Nucleus accumbens (tissue), 56 donors: Measurements from ENCODE around the gene REN.
A peak's percentile ranks its signal among the peaks of the same experiment; 100 is the strongest.

Experiments used
- DNase-seq, 56 donors: peaks; one replicate each; lab custom pipeline; 2025; lab: John Stamatoyannopoulos, UW

REN gene

DNA sequence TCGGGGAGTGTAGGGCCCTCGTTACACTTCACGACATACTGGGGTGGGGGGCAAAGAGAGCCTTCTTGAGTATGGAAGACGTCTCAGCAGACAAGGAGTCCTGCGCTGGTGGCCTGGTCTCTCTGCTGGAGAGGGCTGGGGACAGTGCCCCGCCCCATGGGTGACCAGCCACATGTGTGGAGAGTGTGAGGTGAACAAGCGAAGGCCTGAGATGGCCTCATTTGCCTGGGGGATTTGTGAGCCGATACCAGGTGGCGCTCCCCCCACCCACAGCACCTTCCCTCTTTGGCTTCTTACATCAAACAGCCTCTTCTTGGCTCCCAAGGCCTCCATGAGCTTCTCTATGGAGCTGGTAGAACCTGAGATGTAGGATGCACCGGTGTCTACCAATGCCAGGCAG, 10.3 kb downstream of the REN start:
- no peak for DNase-seq

DNA sequence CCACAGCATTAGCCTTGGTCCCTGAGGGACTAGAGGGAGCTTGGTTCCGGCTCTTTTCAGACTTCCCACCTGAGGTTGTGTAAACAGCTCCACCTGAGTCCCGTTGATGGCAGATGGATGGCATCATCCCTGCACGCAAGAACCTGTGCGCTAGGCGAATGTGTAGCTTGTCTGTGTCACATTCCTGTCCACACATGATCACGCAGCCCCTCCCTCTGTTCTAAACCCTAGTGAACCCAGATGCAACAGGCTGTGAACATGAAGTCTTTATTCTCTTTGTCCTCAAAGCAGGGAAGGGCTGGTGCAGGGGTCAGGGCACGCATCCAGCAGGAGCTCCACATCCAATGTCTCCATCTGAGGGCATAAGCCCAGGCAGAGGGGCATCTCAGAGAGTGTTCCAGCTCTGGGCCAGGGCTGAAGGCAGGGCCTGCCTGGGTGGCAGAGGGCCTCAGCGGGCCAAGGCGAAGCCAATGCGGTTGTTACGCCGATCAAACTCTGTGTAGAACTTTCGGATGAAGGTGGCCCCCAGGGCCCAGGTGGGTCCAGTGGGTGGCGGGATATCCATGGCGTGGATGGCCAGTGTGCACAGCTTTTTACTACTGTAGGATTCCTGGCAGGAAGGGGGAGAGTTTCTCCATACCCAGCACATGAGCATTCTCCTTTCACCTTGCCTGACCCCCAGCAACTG, 11.4 kb downstream of the REN start:
- no peak for DNase-seq

DNA sequence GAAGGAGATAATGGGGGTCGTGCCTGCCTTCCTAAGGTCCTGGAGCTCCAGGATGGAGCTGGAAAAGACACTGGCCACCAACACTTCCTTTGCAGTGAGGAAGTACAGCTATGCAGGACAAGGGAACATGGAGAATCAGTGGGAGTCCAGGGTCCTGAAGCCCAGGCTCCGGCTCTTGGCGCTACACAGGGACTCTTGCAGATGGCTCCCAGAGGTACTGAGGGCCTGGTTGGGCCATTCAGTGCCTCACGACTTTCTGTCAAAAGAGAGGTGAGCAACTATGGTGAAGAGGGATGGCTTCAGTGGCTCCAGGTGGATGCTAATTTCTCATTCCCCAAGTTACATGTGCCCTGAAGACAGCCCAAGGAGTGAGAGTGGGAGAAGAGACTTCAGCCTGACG, 12.5 kb downstream of the REN start:
- no peak for DNase-seq

DNA sequence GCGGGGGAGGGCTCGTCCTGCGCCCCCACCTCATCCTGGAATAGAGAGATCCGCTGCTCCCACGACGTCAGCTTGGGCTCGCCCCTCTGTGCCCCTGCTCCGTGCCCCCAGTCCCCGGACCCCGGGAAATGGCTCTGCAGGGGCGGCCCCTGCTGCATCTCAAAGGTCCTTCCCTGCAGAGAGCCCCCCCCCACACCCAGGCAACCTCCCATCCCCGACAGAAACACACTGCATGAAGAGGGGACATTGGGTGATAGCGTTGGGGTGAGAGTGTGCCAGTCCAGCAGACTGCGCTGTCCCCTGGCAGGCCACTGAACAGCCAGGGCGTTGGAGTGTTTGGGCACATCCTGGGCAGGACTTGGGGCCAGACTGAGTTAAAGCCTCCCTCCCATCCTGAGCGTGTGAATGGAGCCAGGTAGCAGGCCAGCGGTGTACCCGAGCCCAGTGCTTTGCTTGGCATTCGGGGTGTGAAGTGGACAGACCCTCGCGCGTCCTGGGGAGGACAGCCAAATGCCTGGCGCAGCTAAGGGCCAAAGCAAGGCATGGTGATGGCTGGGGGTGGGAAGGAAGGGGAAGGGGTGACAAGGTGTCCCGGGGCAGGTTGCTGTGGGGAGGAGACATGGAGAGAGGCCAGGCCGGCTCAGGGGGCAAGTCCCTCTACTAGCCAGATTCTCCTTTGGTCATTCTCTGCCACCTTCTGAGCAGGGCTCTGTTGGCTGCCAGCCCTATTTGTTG, 13.7 kb downstream of the REN start:
- no peak for DNase-seq

DNA sequence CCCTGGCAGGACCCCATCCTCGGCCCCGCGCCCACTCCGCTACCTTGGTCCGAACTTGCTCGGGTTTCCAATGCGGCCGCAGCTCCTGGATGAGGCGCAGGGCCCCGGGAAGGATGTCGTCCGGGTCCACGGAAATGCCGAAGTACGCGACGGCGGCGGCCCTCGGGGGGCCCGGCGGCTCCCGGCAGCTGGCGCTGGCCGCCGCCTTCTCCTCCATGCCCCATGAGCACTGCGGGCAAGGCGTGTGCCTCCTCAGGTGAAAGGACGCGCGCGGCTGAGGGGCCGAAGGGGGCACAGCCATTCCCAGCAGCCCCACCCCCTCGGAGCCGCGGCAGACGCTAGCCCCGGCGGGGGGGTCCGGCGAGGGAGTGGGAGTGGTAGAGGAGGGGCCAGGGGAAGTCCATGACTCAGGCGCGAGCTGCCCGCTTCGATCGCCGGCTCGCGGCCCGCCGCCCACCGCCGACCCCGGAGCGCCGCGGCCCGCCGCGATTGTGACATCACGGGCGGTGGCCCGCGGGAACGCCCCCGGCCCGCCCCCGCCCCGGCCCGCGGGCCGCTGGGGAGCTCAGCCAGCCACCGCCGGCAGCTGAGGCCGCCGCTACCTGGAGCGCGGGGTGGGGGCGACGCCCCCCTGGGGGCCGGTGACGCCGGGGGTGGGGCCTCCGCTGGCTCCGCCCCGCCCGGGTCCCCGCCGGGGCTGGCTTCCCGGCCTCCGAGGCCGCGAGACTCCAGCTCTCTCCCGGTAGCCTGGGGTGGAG, 14.4 kb downstream of the REN start, which contains the start of gene ETNK2:
ETNK2 (minus strand) TSS at position 493 of the 758 bp plus-strand sequence; CDS start at position 301, 192 bp downstream.
- peak in 26 of 56 donors; percentile 12 to 81 (median 36) for DNase-seq

DNA sequence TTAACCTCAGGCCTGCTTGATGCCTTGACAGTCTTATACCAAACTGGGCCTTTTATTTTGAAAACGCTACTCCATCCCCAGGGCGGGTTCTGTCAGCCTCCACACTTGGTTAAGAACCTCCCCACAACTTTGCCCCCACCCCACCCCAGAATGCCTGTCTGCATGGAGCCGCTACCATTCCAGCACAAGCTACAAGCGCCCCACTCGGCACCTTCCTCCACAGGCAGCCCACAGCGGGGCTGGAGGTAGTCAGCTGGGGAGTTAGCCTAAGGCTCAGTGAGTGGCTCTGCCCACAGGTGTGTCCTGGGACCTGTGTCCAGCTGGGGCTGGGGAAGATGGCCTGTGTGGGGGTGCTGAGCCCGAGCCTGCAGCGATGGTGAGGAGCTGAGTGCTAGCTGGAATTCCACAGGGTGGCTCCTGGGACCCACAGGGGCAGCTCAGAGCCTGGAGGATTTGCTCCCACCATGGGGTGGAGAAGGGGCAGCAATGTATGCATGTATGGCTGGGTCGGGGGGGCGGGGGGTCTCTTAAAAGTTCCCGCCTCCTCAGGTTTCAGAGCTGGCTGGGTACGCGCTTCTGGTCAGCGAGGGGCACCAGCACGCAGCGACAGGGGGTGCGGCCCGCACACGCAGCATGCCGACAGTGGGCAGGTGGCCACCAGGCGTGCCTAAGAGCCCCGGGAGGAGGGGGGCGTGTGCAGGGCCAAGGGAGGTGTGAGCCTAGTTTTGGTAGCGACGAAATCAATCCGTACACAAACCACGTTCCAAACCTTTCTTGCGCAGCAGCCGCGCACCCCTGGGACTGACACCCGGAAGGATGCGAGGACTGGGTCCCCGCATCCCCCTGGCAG, 15.2 kb downstream of the REN start:
- DNase-seq, result peak in 25 of 56 donors; percentile 9 to 64 (median 32)

DNA sequence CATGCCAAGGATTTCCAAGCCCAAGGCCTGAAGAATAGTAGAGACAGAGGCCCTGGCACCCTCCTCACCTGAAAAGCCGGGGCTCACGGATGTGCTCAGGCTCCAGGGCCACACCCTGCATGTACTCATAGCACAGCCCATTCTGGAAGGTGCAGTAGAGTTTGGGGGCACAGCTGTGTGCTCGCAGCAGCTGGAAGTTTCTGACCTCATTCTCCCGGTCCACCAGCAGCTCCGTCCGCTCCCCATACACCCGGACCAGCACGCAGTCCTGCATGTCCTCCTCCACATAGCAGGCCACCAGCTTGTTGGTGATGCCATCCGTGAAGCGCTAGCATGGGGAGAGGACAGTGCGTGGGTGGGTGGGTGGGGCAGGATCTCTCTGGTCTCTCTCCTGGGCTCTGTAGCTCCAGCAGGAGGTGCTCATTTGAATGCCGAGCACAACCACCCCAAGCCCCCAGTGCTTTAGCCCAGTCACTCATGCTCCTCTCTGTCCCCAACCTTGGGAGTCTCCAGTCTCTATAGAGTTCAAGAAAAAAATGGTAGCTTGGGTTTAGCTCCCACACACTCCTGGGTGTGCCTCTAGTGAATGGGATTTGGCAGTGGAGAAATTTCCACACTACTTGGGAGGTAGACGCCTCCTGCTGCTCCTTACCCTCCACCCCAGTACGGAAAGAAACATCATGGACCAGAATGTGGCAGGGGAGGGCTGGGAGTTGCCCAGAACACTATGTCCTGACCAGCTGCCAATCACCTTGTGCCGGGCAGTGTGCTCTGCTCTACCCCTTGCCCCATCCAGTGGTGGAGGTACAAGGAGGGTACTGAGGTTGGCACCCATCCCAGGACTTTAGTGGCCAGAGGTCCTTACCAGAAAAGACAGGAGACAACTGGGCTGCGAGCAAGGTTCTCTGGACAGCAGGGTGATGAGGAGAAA, 16.2 kb downstream of the REN start:
- DNase-seq, result no peak

DNA sequence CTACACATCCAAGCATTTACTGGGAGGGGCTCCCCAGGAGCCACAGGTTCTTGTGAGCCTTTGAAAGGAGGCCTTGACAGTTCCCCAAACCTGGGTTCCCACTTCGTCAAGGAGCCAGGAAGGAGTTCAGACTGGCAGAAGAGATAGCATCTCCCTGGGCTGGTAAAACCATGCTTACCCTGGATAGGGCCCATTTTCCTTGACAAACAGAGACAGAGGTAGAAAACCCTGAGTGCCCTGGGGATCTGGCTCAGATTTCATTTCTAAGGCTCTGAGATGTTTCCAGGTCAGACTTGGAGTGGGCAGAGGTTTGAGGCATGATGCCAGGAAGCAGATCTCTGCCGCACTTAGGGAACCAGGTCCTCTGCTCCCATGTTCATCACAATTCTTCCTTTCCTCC, 17.0 kb downstream of the REN start:
- DNase-seq, result no peak

DNA sequence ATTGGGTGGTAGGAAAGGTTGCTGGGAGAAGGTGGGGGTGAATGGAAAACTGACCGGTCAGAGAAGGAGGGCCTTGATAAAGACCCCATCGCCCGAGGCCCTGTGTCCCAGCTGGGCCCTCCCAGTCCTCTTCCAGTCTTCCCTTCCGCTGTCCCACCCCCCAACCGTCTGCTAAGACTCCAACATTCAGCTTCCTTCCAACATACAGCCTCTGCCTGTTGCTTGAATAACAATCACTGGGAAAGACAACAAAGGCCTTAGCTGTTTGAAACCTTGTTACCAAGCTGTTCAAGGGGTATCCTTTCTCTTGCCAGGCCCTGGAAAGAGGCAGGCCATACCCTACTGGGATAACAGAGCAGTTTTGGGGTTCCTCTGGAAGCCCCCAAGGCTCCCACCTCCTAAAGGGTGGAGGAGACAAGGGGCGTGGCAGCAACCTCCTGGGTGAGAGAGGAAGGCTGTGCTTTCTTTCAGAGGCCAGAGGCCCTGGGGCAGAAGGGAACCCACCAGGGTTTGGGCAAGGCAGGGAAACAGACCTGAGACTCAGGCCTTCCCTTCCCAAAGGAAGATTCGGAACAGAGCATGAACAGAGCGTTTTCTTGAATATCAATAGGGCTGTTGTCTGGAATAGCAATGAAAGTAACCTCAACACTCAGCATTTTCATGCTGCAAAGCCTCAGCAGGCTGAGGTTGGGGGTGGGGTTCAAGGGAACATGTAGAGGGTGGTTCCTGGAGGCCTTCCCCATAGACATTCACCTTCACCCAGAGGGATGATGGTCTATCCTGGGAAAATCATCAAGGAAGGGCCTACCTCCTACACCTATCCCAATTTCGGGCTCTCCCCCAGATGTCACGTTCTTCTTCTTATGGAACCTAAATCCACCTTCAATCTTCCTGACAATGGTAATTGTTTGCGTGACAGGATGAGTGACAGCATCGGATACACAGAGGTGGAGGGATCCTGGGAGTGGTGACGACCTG, 18.4 kb downstream of the REN start:
- peak in 5 of 56 donors; percentile 14 to 38 (median 23) for DNase-seq

DNA sequence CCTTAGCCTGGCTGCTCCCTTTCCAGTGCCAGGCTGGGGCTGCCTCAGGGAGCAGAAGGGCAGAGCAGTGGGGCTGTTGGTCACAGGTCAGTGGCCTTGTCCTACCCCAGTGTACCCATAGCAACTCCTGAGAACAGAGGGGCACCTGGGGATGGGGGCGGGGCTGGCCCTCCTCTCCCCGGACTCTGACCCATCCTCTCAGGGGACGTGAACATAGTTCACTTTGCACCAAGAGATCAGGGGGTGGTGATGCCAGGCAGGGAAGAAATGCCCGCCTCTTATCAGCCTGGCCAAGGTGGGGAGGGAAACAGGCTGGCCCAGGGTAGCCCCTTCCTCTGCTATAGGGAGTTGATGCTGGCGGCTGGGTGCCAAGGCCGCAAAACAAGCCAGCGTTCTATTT, 19.2 kb downstream of the REN start:
- DNase-seq, result no peak

DNA sequence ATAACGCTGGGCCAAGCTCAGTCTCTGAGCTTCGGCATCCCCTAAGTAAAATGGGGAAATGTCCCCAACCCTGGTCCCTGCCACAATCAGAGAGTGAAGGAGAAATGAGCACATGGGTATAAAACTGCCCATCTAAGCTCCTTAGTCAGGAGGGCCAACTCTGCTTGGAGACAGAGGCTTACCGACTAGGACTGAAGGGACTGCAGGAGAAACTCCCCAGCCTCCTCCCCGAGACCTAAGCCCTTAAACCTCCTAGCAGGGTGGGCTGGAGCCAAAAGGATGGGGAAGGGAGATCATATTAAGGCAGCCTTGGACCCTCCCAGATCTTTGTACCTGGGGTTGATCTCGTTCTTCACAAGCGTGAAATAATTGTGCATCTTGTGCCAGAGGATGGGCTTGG, 19.8 kb downstream of the REN start:
- DNase-seq, result no peak

DNA sequence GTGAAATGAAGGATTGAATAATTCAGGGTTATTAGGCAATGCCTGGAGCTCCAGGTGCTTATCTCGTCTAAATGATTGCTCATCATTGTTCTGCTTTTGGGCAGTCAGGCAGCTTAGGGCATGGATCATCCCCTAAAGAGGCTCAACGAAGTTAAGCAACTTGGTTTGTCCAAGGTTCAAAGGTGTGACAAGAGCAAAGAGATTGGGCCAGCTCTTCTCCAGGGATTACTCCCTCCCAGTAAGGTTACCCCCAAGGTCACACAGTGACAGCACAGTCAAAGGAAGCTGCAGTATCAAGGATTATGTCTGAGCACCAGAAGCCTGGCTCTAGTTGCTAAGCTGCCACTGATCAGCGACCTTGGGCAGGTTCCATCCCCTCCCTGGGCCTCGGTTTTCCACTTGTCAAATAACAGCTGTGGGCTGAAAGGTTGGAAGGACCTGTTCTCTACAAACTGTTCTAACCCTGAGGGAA, 21.1 kb downstream of the REN start:
- no peak for DNase-seq

DNA sequence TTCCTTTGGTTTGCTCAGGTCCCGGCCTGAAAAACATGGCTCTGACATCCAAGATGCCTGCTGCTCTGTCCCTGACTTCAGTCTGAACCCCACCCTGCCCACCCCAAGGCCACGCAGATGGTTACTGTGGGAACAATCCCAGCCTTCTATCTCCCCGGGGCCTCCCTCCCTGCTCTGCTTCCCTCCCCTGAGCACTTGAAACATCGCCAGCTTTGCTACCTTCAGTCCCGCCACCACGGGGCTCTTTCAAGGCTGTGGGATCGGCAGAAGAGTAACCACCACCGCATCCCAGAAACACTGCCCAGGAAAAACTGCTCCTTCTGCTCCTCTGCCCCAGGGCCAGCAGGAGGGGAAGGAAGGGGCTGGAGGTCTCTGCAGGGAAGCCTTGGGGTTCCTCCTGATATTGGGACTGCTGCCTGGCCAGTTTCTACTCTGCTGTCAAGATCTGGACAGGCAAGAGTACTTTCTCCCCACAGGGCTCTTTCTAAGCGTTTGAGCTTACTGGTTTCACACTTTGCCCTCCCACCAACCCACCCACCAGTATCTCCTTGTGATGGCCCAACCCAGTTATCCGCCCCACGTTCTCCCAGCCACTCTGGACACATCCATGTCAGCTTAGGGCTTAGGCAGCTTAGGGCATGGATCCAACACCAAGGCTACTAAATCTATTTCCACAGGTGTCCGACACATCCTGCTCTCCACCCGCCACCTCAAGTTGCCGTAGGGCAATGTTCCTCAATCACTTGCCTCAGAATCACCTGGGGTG, 22.7 kb downstream of the REN start:
- no peak for DNase-seq

DNA sequence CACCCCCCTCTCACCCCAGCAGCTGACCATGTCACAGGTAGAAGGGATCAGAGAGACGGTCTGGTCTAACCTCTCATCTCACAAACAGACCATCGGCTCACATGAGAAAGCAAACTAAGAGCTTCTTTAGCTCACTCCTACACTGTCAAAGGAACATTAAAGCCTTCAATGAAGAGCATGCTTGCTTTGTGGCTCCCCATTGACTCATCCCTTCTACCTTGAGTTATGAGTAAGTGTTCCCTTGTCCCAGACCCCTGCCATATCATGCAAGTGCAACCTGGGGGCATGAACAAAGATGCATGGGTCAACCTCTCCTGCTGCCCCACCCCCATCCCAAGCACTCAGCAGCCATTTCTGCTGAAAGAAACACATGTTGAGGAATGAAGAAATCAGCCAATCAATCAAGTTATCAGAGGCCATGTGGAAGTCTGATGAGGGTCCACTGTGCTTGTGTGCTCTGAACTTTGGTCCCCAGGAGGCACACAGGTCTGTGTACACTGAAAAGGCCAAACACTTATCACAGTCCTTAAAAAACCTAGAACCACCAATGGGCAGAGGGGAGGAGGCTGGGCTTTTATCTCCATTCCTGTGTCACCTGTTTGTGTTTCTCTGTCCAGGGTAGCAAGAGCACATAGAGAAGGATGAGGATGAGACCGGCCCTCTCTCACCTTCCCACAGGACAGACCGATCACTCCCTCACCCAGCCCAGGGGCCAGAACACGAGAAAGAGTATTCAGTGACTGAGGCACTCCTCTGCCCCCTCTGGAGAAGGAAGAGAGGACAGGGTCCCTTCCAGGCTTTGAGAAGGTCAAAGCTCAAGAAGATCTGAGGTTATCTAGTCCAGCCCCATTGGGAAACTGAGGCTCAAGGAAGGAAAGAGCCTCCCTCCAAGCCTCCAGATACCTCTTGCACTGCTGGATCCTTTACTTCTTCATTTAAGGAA, 23.8 kb downstream of the REN start:
- no peak for DNase-seq

DNA sequence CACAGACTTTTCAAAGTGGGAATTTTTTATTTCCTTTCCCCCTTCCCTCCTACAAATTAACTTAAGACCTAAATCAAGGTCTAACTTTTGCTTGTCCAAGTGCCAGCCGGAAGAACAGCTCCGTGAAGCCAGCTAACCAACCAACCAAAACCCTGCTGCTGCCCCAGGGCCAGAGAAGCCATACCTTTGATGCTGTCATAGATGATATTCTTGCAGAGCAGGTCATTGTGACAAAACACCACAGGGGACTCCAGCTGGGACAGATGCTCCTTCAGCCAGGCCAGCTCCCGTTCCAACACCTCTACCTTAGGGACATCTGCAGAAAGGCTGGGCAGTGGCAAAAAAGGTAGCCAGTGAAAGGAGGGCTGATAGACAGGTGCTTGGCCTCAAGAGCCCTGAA, 25.0 kb downstream of the REN start:
- no peak for DNase-seq

DNA sequence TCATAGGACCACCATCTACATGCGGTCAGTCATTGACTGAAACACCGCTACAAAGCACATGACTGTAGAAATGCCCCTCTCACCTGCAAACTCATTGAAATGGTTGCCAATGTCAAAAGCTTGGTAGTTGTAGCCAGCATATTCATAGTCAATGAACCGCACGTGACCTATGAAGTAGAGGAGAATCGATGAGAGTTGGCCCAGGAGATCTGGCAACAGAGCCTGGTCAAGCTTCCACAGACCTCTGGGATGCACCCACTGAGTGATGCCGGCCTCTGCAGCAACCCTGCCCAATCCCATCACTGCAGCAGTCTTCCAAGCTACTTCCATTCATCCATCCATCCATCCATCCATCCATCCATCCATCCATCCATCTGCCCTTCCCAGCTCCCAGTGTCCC, 26.2 kb downstream of the REN start:
- DNase-seq, result no peak
